KMS-11 (cell line): Measurements from ENCODE around the gene LGALS3.

ENCODE experiments used
- H2AFZ ChIP-seq: fragments of 200-600 bp; sonication (generic); 2 replicates; pipeline ENCODE4 v1.6.1; 2016; ENCODE audit warnings: antibody characterized with exemption, mixed run types, low read depth
- H3K27ac ChIP-seq: fragments of 200-600 bp; sonication (generic); 2 replicates; pipeline ENCODE4 v1.6.1; 2016; ENCODE audit warnings: mild to moderate bottlenecking, mixed run types
- H3K27me3 ChIP-seq: fragments of 200-600 bp; sonication (generic); 2 replicates; pipeline ENCODE4 v1.6.1; 2017; ENCODE audit warnings: mild to moderate bottlenecking, low read depth, mixed run types, moderate library complexity; ENCODE audit not compliant: insufficient read depth
- H3K36me3 ChIP-seq: fragments of 200-600 bp; sonication (generic); 2 replicates; pipeline ENCODE4 v1.6.1; 2017; ENCODE audit warnings: mild to moderate bottlenecking, mixed run types; ENCODE audit not compliant: insufficient read depth
- H3K4me1 ChIP-seq: fragments of 200-600 bp; sonication (generic); 2 replicates; pipeline ENCODE4 v1.6.1; 2016; ENCODE audit warnings: mild to moderate bottlenecking, low read depth, mixed run types; ENCODE audit not compliant: poor library complexity, severe bottlenecking
- H3K4me2 ChIP-seq: fragments of 200-600 bp; sonication (generic); 2 replicates; pipeline ENCODE4 v1.7.0; 2016; ENCODE audit warnings: mild to moderate bottlenecking, mixed run types
- H3K4me3 ChIP-seq: fragments of 200-600 bp; sonication (generic); IDR thresholded peaks from 2 replicates; pipeline ENCODE4 v1.6.1; 2017; ENCODE audit warnings: low read depth, low read length, mixed read lengths; ENCODE audit not compliant: insufficient read depth
- H3K79me2 ChIP-seq: fragments of 200-600 bp; sonication (generic); 2 replicates; pipeline ENCODE4 v1.6.1; 2016; ENCODE audit warnings: low read depth, mixed run types; ENCODE audit not compliant: insufficient read depth
- H3K9ac ChIP-seq: fragments of 200-600 bp; sonication (generic); 2 replicates; pipeline ENCODE4 v1.6.1; 2016; ENCODE audit warnings: mild to moderate bottlenecking, mixed run types
- H4K20me1 ChIP-seq: fragments of 200-600 bp; sonication (generic); 2 replicates; pipeline ENCODE4 v1.6.1; 2016; ENCODE audit warnings: mild to moderate bottlenecking, mixed run types; ENCODE audit not compliant: insufficient read depth
- TF ChIP-seq, protein P1 (sequence below): fragments of 200-600 bp; sonication (generic); conservative IDR thresholded peaks from 2 replicates; pipeline ENCODE4 v1.6.1; 2017; ENCODE audit warnings: low read depth, mild to moderate bottlenecking, antibody characterized with exemption, low read length, moderate library complexity, mixed read lengths

The LGALS3 gene

DNA sequence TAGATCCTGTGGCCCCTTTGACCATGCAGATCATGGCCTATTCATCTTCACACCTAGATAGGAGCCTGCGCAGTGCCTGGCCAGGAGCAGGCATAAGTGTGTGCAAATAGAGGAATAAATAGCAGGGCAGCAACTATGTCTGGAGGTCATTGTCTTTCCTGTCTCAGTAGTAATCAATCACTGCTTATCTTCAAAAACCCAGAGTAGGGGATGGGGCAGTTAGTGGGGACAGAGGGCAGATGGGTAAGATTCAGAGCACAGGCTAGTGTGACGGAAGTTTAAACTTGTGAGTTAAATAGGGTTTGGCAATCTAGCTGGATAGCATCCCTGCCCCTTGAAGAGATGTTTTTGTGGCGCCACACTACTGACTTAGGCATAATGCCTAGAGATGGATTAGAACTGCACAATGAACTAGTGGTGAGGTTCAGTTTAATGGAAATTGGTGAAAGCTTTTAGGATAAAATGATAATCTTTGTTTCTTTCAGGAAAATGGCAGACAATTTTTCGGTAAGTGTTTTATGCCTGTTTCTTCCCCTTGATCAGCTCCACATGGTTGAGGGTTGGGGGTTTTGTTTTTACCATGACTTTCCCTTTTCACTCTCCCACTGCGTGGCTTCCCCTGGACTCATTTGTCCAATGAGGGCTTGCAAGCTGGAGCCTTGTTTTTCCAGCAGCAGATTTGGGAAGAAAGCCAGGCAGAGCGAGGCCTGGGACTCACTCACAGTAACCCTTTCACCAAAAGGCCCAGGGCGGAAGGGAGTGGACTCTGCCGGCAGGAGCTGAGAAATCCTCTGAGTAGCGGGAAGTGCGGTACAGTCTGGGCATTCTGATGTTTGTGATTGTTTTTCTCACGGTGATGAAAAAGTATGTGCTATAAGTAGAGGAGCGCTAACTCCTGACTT, 8.1 kb downstream of the LGALS3 start:
- H3K27ac ChIP-seq, result no peak overlapping the region
- H3K79me2 ChIP-seq, result no peaks in the 10 kb centered on the region
- H3K4me1 ChIP-seq, result no peaks in the 10 kb centered on the region
- H3K9ac ChIP-seq, result no peak overlapping the region
- H3K4me2 ChIP-seq, result no peak overlapping the region
- no peak overlapping the region for H2AFZ ChIP-seq
- no peak overlapping the region for H3K4me3 ChIP-seq
- H3K27me3 ChIP-seq, result no peaks in the 10 kb centered on the region
- TF ChIP-seq, protein P1, sequence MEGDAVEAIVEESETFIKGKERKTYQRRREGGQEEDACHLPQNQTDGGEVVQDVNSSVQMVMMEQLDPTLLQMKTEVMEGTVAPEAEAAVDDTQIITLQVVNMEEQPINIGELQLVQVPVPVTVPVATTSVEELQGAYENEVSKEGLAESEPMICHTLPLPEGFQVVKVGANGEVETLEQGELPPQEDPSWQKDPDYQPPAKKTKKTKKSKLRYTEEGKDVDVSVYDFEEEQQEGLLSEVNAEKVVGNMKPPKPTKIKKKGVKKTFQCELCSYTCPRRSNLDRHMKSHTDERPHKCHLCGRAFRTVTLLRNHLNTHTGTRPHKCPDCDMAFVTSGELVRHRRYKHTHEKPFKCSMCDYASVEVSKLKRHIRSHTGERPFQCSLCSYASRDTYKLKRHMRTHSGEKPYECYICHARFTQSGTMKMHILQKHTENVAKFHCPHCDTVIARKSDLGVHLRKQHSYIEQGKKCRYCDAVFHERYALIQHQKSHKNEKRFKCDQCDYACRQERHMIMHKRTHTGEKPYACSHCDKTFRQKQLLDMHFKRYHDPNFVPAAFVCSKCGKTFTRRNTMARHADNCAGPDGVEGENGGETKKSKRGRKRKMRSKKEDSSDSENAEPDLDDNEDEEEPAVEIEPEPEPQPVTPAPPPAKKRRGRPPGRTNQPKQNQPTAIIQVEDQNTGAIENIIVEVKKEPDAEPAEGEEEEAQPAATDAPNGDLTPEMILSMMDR, result no peak
- no peaks in the 10 kb centered on the region for H4K20me1 ChIP-seq
- H3K36me3 ChIP-seq, result no peaks in the 10 kb centered on the region

DNA sequence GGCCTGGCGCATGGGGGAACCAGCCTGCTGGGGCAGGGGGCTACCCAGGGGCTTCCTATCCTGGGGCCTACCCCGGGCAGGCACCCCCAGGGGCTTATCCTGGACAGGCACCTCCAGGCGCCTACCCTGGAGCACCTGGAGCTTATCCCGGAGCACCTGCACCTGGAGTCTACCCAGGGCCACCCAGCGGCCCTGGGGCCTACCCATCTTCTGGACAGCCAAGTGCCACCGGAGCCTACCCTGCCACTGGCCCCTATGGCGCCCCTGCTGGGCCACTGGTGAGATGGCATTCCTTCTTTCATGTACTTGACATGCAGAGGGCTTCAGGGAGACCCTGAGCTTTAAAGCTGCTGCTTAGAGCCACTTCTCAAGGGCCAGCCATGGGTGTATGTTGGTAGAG, 9.0 kb downstream of the LGALS3 start:
- H3K36me3 ChIP-seq, result no peaks in the 10 kb centered on the region
- no peaks in the 10 kb centered on the region for H4K20me1 ChIP-seq
- H3K79me2 ChIP-seq, result no peaks in the 10 kb centered on the region

DNA sequence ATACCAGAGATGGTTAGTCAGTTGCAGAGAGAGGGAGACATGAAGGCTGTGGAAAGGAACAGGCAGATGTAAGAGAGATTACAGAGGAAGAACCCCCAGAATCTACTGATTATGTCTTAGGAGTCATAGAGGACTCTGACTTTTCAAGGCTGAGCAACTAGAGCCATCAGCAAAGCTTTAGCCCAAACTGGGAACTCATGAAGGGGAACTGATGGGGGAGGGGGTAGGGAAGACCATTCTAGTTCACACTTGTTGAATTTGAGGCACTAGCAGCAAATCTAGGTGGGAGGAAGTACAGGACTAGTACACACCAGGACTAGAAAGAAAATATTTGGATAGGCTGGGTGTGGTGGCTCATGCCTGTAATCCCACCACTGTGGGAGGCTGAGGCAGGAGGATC, 10.1 kb downstream of the LGALS3 start:
- TF ChIP-seq, protein P1, result no peak
- H3K27me3 ChIP-seq, result no peaks in the 10 kb centered on the region
- H3K27ac ChIP-seq, result no peak overlapping the region
- H3K9ac ChIP-seq, result no peak overlapping the region
- H4K20me1 ChIP-seq, result no peaks in the 10 kb centered on the region
- H3K4me3 ChIP-seq, result no peak overlapping the region
- no peak overlapping the region for H3K4me2 ChIP-seq
- H3K4me1 ChIP-seq, result no peaks in the 10 kb centered on the region
- no peaks in the 10 kb centered on the region for H3K79me2 ChIP-seq
- no peak overlapping the region for H2AFZ ChIP-seq
- H3K36me3 ChIP-seq, result no peaks in the 10 kb centered on the region

More for the DNA sequence above, 9.0 kb downstream of the LGALS3 start:
- Histone ChIP-seq H3K4me3 (no peak overlapping the region), H3K4me2 (no peak overlapping the region), H3K27ac (no peak overlapping the region), H2AFZ (no peak overlapping the region), H3K4me1 (no peaks in the 10 kb centered on the region), H3K27me3 (no peaks in the 10 kb centered on the region), H3K9ac (no peak overlapping the region)
- TF ChIP-seq, protein P1, result peak; percentile 36; the same call in 1 of the 2 replicates

DNA sequence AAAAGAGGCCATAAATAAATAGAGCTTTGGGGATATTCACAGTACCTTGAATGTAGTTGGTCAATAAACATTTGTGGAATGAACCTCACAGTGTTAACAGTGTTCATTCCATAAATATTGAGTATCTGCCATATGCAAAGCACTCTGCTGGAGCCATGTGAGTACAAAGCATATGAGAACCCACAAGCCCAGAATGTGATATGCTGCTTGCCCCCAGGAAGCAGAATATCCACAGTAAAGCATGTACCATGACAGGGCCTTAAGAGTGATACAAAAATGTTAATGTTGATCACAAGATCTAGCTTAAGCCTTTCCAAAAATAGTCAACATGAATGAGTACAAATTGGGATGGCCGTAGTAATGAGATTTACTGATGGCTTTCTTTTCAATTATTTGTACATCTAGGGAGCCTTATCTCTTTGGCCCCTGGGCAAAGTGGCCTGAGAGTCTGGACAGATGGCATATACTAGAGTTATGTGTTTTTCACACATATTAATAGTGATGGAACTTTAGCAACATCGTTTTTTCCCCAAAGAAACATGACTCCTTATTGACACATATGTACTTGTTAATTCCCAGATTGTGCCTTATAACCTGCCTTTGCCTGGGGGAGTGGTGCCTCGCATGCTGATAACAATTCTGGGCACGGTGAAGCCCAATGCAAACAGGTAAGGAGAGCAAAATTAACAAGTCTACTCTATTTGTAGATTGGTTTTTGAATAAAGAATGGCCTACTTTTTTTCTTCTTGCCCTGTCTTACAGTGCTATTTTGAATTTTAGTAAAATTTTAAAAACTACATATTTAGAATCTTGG, 10.9 kb downstream of the LGALS3 start:
- no peak overlapping the region for H3K9ac ChIP-seq
- TF ChIP-seq, protein P1, result no peak
- no peaks in the 10 kb centered on the region for H3K36me3 ChIP-seq
- H3K79me2 ChIP-seq, result no peaks in the 10 kb centered on the region
- H3K27ac ChIP-seq, result no peak overlapping the region
- no peaks in the 10 kb centered on the region for H3K4me1 ChIP-seq
- no peak overlapping the region for H3K4me3 ChIP-seq
- H3K27me3 ChIP-seq, result no peaks in the 10 kb centered on the region
- H3K4me2 ChIP-seq, result no peak overlapping the region
- no peak overlapping the region for H2AFZ ChIP-seq
- no peaks in the 10 kb centered on the region for H4K20me1 ChIP-seq
